OCI-LY1 (cell line): ENCODE data around the gene NEURL1.

Experiments used
- H2AFZ ChIP-seq: fragments of 200-600 bp; sonication (generic), shearing (Covaris generic); 2 replicates; pipeline ENCODE4 v1.6.0; 2014; ENCODE audit warnings: antibody characterized with exemption, mild to moderate bottlenecking, low read length
- H3F3A ChIP-seq: fragments of 200-600 bp; sonication (generic), shearing (Covaris generic); 2 replicates; pipeline ENCODE4 v1.6.0; 2014; ENCODE audit warnings: mild to moderate bottlenecking, antibody characterized with exemption, low read length, moderate library complexity; ENCODE audit not compliant: insufficient read depth
- H3K27ac ChIP-seq: fragments of 200-600 bp; sonication (generic); 2 replicates; pipeline ENCODE4 v1.5.1; 2014; ENCODE audit warnings: low read length, mixed run types, mild to moderate bottlenecking, low read depth; ENCODE audit not compliant: poor library complexity, severe bottlenecking
- H3K27me3 ChIP-seq: fragments of 200-600 bp; sonication (generic); 2 replicates; pipeline ENCODE4 v1.6.0; 2014; ENCODE audit warnings: antibody characterized with exemption, mild to moderate bottlenecking, low read length, moderate library complexity; ENCODE audit not compliant: insufficient read depth
- H3K36me3 ChIP-seq: fragments of 200-600 bp; sonication (generic); 2 replicates; pipeline ENCODE4 v1.6.1; 2014; ENCODE audit warnings: mild to moderate bottlenecking, antibody characterized with exemption, low read length, moderate library complexity, mixed read lengths; ENCODE audit not compliant: insufficient read depth
- H3K4me1 ChIP-seq: fragments of 200-600 bp; sonication (generic); 2 replicates; pipeline ENCODE4 v1.5.1; 2014; ENCODE audit warnings: mild to moderate bottlenecking, low read length, moderate library complexity; ENCODE audit not compliant: insufficient read depth, severe bottlenecking
- H3K4me2 ChIP-seq: fragments of 200-600 bp; sonication (generic), shearing (Covaris generic); 2 replicates; pipeline ENCODE4 v1.6.1; 2014; ENCODE audit warnings: low read length
- H3K4me3 ChIP-seq: fragments of 200-600 bp; sonication (generic); 2 replicates; pipeline ENCODE4 v1.5.1; 2014; ENCODE audit warnings: low read length, low read depth, mild to moderate bottlenecking, mixed read lengths; ENCODE audit not compliant: poor library complexity, severe bottlenecking
- H3K79me2 ChIP-seq: fragments of 200-600 bp; shearing (Covaris generic); 2 replicates; pipeline ENCODE4 v1.6.1; 2016; ENCODE audit warnings: mixed run types, low read length, mixed read lengths; ENCODE audit not compliant: insufficient read depth
- H3K9ac ChIP-seq: fragments of 200-600 bp; sonication (generic), shearing (Covaris generic); 2 replicates; pipeline ENCODE4 v1.6.1; 2014; ENCODE audit warnings: mild to moderate bottlenecking, low read length, mixed read lengths
- H3K9me2 ChIP-seq: fragments of 200-600 bp; sonication (generic), shearing (Covaris generic); 2 replicates; pipeline ENCODE4 v1.6.1; 2014; ENCODE audit warnings: low read depth, mild to moderate bottlenecking, low read length, mixed read lengths
- H3K9me3 ChIP-seq: fragments of 200-600 bp; shearing (Covaris generic); 2 replicates; pipeline ENCODE4 v1.6.1; 2014; ENCODE audit warnings: low read length, mixed read lengths
- H4K20me1 ChIP-seq: fragments of 200-600 bp; sonication (generic), shearing (Covaris generic); 2 replicates; pipeline ENCODE4 v1.6.0; 2016; ENCODE audit warnings: mild to moderate bottlenecking, low read length; ENCODE audit not compliant: insufficient read depth
- EZH2 ChIP-seq: fragments of 200-600 bp; sonication (generic), shearing (Covaris generic); IDR thresholded peaks from 2 replicates; pipeline ENCODE4 v1.8.0; 2017; ENCODE audit warnings: borderline replicate concordance, mixed run types, mild to moderate bottlenecking, antibody characterized with exemption, low read length, moderate library complexity, mixed read lengths
- TF ChIP-seq, protein P1 (sequence below): fragments of 200-600 bp; sonication (generic), shearing (Covaris generic); IDR thresholded peaks from 2 replicates; pipeline ENCODE4 v1.5.1; 2017; ENCODE audit warnings: mild to moderate bottlenecking, antibody characterized with exemption, low read length, moderate library complexity, mixed read lengths

NEURL1 gene

GRCh38 chr10:103619424-103620351, 126.2 kb downstream of the NEURL1 start:
- no peaks in the 10 kb centered on the region for H3K9me2 ChIP-seq
- TF ChIP-seq EZH2, result no peak
- TF ChIP-seq, protein P1, sequence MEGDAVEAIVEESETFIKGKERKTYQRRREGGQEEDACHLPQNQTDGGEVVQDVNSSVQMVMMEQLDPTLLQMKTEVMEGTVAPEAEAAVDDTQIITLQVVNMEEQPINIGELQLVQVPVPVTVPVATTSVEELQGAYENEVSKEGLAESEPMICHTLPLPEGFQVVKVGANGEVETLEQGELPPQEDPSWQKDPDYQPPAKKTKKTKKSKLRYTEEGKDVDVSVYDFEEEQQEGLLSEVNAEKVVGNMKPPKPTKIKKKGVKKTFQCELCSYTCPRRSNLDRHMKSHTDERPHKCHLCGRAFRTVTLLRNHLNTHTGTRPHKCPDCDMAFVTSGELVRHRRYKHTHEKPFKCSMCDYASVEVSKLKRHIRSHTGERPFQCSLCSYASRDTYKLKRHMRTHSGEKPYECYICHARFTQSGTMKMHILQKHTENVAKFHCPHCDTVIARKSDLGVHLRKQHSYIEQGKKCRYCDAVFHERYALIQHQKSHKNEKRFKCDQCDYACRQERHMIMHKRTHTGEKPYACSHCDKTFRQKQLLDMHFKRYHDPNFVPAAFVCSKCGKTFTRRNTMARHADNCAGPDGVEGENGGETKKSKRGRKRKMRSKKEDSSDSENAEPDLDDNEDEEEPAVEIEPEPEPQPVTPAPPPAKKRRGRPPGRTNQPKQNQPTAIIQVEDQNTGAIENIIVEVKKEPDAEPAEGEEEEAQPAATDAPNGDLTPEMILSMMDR, result no peak
- no peak overlapping the region for H3K4me3 ChIP-seq
- H3K27me3 ChIP-seq, result no peaks in the 10 kb centered on the region
- H3K9me3 ChIP-seq, result no peaks in the 10 kb centered on the region
- H4K20me1 ChIP-seq, result no peaks in the 10 kb centered on the region
- H2AFZ ChIP-seq, result no peak overlapping the region
- H3K79me2 ChIP-seq, result no peaks in the 10 kb centered on the region
- no peak overlapping the region for H3K4me2 ChIP-seq
- H3F3A ChIP-seq, result no peaks in the 10 kb centered on the region
- no peak overlapping the region for H3K9ac ChIP-seq
- no peak overlapping the region for H3K27ac ChIP-seq
- H3K4me1 ChIP-seq, result no peaks in the 10 kb centered on the region
- no peaks in the 10 kb centered on the region for H3K36me3 ChIP-seq

DNA sequence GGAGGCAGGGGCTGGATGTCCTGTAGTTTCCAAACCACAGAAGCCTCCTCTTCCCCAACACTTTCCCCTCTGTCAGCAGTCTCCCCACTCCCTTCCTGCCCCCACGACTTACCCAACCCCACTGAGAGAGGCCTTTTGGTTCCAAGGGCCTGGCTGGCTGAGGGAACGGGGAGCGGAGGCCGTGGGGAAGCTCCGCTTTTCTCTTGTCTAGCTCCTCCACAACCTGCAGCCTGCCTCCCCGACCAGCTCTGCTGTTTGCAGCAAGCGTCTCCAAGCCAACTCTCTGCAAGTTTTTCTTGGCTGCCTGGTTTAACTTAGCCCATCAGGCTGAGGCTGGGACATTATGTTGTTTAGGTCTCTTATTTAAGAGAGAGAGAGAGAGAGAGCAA, 126.8 kb downstream of the NEURL1 start:
- H3K4me3 ChIP-seq, result no peak overlapping the region
- no peak overlapping the region for H3K27ac ChIP-seq
- no peak overlapping the region for H3K4me2 ChIP-seq
- no peaks in the 10 kb centered on the region for H3F3A ChIP-seq
- no peaks in the 10 kb centered on the region for H3K36me3 ChIP-seq
- no peak for TF ChIP-seq EZH2
- TF ChIP-seq, protein P1, result no peak
- H3K79me2 ChIP-seq, result no peaks in the 10 kb centered on the region
- no peaks in the 10 kb centered on the region for H3K9me2 ChIP-seq
- no peaks in the 10 kb centered on the region for H3K9me3 ChIP-seq
- H3K27me3 ChIP-seq, result no peaks in the 10 kb centered on the region
- no peaks in the 10 kb centered on the region for H4K20me1 ChIP-seq
- H2AFZ ChIP-seq, result no peak overlapping the region
- H3K4me1 ChIP-seq, result no peaks in the 10 kb centered on the region
- H3K9ac ChIP-seq, result no peak overlapping the region

DNA sequence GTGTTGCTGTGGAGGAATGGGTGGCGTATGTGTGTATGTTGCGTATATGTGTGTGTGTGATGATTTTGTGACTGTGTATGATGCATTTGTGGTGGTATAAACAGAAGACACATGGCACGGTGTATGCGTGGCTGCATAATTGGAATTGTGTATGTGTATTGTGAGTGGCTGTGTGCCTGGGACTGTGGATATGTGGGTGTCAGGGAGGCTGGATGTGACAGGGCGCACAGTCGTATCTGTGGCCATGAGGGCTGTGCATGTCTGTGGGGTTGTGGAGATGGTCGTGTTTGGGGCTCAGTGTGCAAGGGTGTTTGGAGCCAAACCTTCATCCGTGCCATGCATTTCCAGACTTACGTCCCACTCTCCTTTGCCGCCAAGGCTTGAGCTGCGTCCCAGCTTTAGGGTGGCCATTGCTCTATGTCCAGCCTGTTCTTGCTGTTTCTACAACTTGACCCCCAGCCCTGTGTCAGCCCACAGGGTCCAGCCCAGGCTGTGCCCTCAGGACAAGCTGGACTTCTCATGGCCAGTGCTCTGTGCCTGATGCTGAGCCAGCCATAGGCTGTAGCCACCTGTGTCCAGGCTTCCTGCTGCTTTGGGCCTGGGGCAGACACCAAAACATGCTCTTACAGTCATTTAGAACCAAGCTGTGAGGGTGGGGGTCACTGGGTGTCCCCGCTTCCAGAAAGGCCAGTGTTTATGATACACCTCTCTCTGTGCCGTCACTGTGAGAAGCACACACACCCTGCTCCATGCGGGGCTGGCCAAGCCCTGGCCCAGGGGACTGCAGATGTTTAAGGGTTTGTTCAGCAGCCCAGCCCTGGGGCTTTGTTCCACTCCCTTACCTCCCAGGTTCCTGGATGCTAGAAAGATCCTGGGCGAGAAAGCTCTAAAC, 127.6 kb downstream of the NEURL1 start:
- Histone ChIP-seq H3K27ac (no peak overlapping the region), H3K9ac (no peak overlapping the region), H3K79me2 (no peaks in the 10 kb centered on the region), H4K20me1 (no peaks in the 10 kb centered on the region), H3K4me1 (no peaks in the 10 kb centered on the region), H3K9me2 (no peaks in the 10 kb centered on the region), H3K27me3 (no peaks in the 10 kb centered on the region), H3K36me3 (no peaks in the 10 kb centered on the region), H3F3A (no peaks in the 10 kb centered on the region), H3K4me2 (no peak overlapping the region), H3K9me3 (no peaks in the 10 kb centered on the region), H2AFZ (no peak overlapping the region), H3K4me3 (no peak overlapping the region)
- no peak for TF ChIP-seq EZH2
- TF ChIP-seq, protein P1, result no peak
